ENCODE data around the gene PINLYP.

The PINLYP gene

GRCh38 chr19:43575156-43575950 lies at the start of gene PINLYP, which contains the start of gene XRCC1:
Gene PINLYP (plus strand): TSS chr19:43575801. CDS start chr19:43577192, 1,391 bp downstream.
Gene XRCC1 (minus strand): TSS chr19:43575527. CDS start chr19:43575458, 69 bp downstream.
- DNase-seq (ENCODE audit: extremely low spot score) = peak; percentile 99
- ChIA-PET CTCF (interaction anchor here (0.6 to 0.9 kb wide), 2 partner anchors 40 to 146 kb away, joined by 3 read pairs; no protein-coding TSS in a partner anchor), POLR2A (interaction anchor here (0.9 to 2.8 kb wide), 3 partner anchors 18 to 43 kb away, joined by 3 to 16 read pairs (median 4); partner anchors contain the start of genes IRGQ, ZNF575 and ZNF576)
- TF ChIP-seq FOXK2 (IDR thresholded peaks at IDR 0.05) (no peak), ELF4 (IDR thresholded peaks at IDR 0.05) (no peak), TARDBP (IDR thresholded peaks at IDR 0.05) (no peak), PKNOX1 (IDR thresholded peaks at IDR 0.05) (no peak), CTBP1 (IDR thresholded peaks at IDR 0.05; ENCODE audit: borderline replicate concordance) (no peak), BHLHE40 (IDR thresholded peaks at IDR 0.05; ENCODE audit: borderline replicate concordance) (no peak), NFRKB (IDR thresholded peaks at IDR 0.05) (no peak), HDGF (IDR thresholded peaks at IDR 0.05; ENCODE audit: borderline replicate concordance) (no peak), SUZ12 (IDR thresholded peaks at IDR 0.05) (no peak), SP1 (IDR thresholded peaks at IDR 0.05) (no peak), L3MBTL2 (conservative IDR thresholded peaks at IDR 0.05) (no peak), ARNT (IDR thresholded peaks at IDR 0.05) (no peak), FOXM1 (IDR thresholded peaks at IDR 0.05; ENCODE audit: borderline replicate concordance) (no peak)

- CTCF ChIA-PET = interaction anchor here (1.2 to 1.6 kb wide), 2 partner anchors 79 to 93 kb away, joined by 3 to 6 read pairs; no protein-coding TSS in a partner anchor
- TF ChIP-seq CTBP1 (IDR thresholded peaks at IDR 0.05; ENCODE audit: borderline replicate concordance) = no peak
- no peak for TF ChIP-seq FOXA1 (IDR thresholded peaks at IDR 0.05)
- TF ChIP-seq TARDBP (IDR thresholded peaks at IDR 0.05) = no peak
- no peak for TF ChIP-seq FOXK2 (IDR thresholded peaks at IDR 0.05)
- TF ChIP-seq ELF4 (IDR thresholded peaks at IDR 0.05) = no peak
- TF ChIP-seq L3MBTL2 (conservative IDR thresholded peaks at IDR 0.05) = no peak
- TF ChIP-seq FOXM1 (IDR thresholded peaks at IDR 0.05; ENCODE audit: borderline replicate concordance) = no peak
- no peak for TF ChIP-seq HDGF (IDR thresholded peaks at IDR 0.05; ENCODE audit: borderline replicate concordance)
- no peak for TF ChIP-seq LEF1 (IDR thresholded peaks at IDR 0.05; ENCODE audit: borderline replicate concordance)
- TF ChIP-seq PKNOX1 (IDR thresholded peaks at IDR 0.05) = no peak
- TF ChIP-seq ZNF384 (IDR thresholded peaks at IDR 0.05) = no peak
- no peak for TF ChIP-seq SP1 (IDR thresholded peaks at IDR 0.05)
- no peak for TF ChIP-seq ARNT (IDR thresholded peaks at IDR 0.05)
- no peak for TF ChIP-seq NFRKB (IDR thresholded peaks at IDR 0.05)
- no peak for TF ChIP-seq BHLHE40 (IDR thresholded peaks at IDR 0.05; ENCODE audit: borderline replicate concordance)
- no peak for TF ChIP-seq SUZ12 (IDR thresholded peaks at IDR 0.05)
- POLR2A ChIA-PET = no interaction called here
- no peak for DNase-seq (ENCODE audit: extremely low spot score)
Measured at GRCh38 chr19:43525836-43526771, 49.5 kb upstream of the PINLYP start.

GRCh38 chr19:43526884-43527859 lies 48.4 kb upstream of the PINLYP start, which contains the start of gene ETHE1:
Gene ETHE1 (minus strand): TSS chr19:43527201. CDS start chr19:43527177, 24 bp downstream.
- ChIA-PET CTCF (interaction anchor here (1.0 to 1.8 kb wide), 2 partner anchors 80 to 94 kb away, joined by 4 to 7 read pairs; no protein-coding TSS in a partner anchor), POLR2A (interaction anchor here (1.4 kb wide), 1 partner anchor 28 kb away, joined by 3 read pairs; no protein-coding TSS in a partner anchor)

GRCh38 chr19:43527860-43528622 lies 47.6 kb upstream of the PINLYP start:
- CTCF ChIA-PET = interaction anchor here (0.7 to 1.8 kb wide), 4 partner anchors 81 to 184 kb away, joined by 3 to 7 read pairs (median 4); no protein-coding TSS in a partner anchor
- TF ChIP-seq L3MBTL2 (conservative IDR thresholded peaks at IDR 0.05) (no peak), PKNOX1 (IDR thresholded peaks at IDR 0.05) (peak; percentile 35; the same call in 1 of the 2 replicates), BHLHE40 (IDR thresholded peaks at IDR 0.05; ENCODE audit: borderline replicate concordance) (no peak), ZNF384 (IDR thresholded peaks at IDR 0.05) (peak; percentile 77), HDGF (IDR thresholded peaks at IDR 0.05; ENCODE audit: borderline replicate concordance) (no peak), FOXA1 (IDR thresholded peaks at IDR 0.05) (no peak), CTBP1 (IDR thresholded peaks at IDR 0.05; ENCODE audit: borderline replicate concordance) (no peak), TARDBP (IDR thresholded peaks at IDR 0.05) (no peak), SP1 (IDR thresholded peaks at IDR 0.05) (no peak)
- DNase-seq (ENCODE audit: extremely low spot score) = no peak
- POLR2A ChIA-PET = interaction anchor here (0.7 to 1.4 kb wide), 2 partner anchors 9 to 27 kb away, joined by 3 to 5 read pairs; no protein-coding TSS in a partner anchor

More at GRCh38 chr19:43526884-43527859, 48.4 kb upstream of the PINLYP start, which contains the start of gene ETHE1:
- TF ChIP-seq SP1 (IDR thresholded peaks at IDR 0.05) (no peak), L3MBTL2 (conservative IDR thresholded peaks at IDR 0.05) (peak; percentile 43; the same call in 1 of the 2 replicates)
- DNase-seq (ENCODE audit: extremely low spot score) = peak; percentile 75
